SU-DHL-6 (cell line): ENCODE measurements around the gene CYP11A1.

Experiments used
- EZH2phosphoT487 ChIP-seq: fragments of 200-600 bp; sonication (generic), shearing (Covaris generic); conservative IDR thresholded peaks from 2 replicates; pipeline ENCODE4 v1.6.1; 2018; ENCODE audit warnings: mild to moderate bottlenecking, antibody characterized with exemption, low read length, moderate library complexity, mixed read lengths
- TF ChIP-seq, protein P1 (sequence below): fragments of 200-600 bp; sonication (generic); IDR thresholded peaks from one replicate; pipeline ENCODE4 v1.5.1; 2017; ENCODE audit warnings: antibody characterized with exemption, mild to moderate bottlenecking, low read length, moderate library complexity; ENCODE audit not compliant: insufficient read depth, poor library complexity, severe bottlenecking

DNA sequence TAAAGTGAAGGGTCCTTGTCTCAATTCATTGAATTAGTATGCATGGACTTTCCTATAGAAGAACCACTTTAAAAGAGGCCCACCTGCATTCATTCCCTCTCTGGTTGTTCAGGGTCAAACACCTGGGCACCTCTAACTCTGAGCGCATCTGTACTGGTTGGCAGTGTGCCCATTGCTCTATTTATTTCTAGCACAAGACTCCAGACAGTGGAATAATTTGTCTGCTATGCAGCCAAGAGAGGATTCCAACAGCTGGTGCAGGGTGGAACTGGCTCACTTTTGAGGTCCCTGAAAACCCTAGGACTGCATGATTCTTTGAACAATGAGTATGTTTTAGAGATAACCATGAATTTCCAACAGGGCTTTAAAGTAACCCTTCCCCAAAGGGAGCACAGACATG lies 73.4 kb downstream of the CYP11A1 start:
- TF ChIP-seq, protein P1, sequence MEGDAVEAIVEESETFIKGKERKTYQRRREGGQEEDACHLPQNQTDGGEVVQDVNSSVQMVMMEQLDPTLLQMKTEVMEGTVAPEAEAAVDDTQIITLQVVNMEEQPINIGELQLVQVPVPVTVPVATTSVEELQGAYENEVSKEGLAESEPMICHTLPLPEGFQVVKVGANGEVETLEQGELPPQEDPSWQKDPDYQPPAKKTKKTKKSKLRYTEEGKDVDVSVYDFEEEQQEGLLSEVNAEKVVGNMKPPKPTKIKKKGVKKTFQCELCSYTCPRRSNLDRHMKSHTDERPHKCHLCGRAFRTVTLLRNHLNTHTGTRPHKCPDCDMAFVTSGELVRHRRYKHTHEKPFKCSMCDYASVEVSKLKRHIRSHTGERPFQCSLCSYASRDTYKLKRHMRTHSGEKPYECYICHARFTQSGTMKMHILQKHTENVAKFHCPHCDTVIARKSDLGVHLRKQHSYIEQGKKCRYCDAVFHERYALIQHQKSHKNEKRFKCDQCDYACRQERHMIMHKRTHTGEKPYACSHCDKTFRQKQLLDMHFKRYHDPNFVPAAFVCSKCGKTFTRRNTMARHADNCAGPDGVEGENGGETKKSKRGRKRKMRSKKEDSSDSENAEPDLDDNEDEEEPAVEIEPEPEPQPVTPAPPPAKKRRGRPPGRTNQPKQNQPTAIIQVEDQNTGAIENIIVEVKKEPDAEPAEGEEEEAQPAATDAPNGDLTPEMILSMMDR: no peak
- TF ChIP-seq EZH2phosphoT487: no peak
